Tibial artery (tissue), 4 donors: ENCODE measurements around the gene CIAO3.

Experiments
- DNase-seq, 2 donors: peaks; one replicate each; pipeline ENCODE4 v3.0.0-alpha.2; 2019
- H3K27ac ChIP-seq, 2 donors: fragments of 200-600 bp; sonication (generic) in 1 of 2; 1 replicate in 1 of 2; 2 replicates in 1 of 2; pipeline ENCODE4 v1.5.1; 2018 to 2019; ENCODE audit warnings: mild to moderate bottlenecking in 1 of 2
- H3K27me3 ChIP-seq, 2 donors: fragments of 200-600 bp; sonication (generic) in 1 of 2; one replicate each; pipeline versions ENCODE4 v1.5.1 to v1.6.0; 2016 to 2019
- H3K36me3 ChIP-seq, 3 donors: fragments of 200-600 bp; sonication (generic) in 2 of 3; one replicate each; pipeline ENCODE4 v1.5.1; 2016 to 2019; ENCODE audit warnings: mild to moderate bottlenecking in 2 of 3
- H3K4me1 ChIP-seq, 4 donors: fragments of 200-600 bp; sonication (generic) in 2 of 4; 1 replicate in 3 of 4; 2 replicates in 1 of 4; pipeline ENCODE4 v1.5.1; 2016 to 2019
- H3K4me3 ChIP-seq, 2 donors: fragments of 200-600 bp; sonication (generic) in 1 of 2; 1 replicate in 1 of 2; 2 replicates in 1 of 2; pipeline ENCODE4 v1.5.1; 2018 to 2019; ENCODE audit warnings: mild to moderate bottlenecking in 2 of 2
- H3K9me3 ChIP-seq, 3 donors: fragments of 200-600 bp; sonication (generic) in 1 of 3; one replicate each; pipeline ENCODE4 v1.5.1; 2016 to 2019
- CTCF ChIP-seq, 2 experiments: fragments of 200-600 bp in 1 of 2; fragments of 450-650 bp in 1 of 2; IDR thresholded peaks; one replicate each; pipeline ENCODE4 v1.5.1; 2017 to 2019; ENCODE audit warnings: antibody characterized with exemption in 2 of 2, mild to moderate bottlenecking in 1 of 2, moderate library complexity in 1 of 2
- intact Hi-C: fragments of 100-400 bp; cut with DNase I; formaldehyde crosslinking; loops from one replicate; pipeline ENCODE4 v1.15.0; 2023; ENCODE audit warnings: low total_unique reads

The CIAO3 gene

GRCh38 chr16:764848-765487, 24.2 kb upstream of the CIAO3 start:
- intact Hi-C loops = no loop called here
- no peak for TF ChIP-seq CTCF (IDR thresholded peaks at IDR 0.05)
- Histone ChIP-seq H3K27me3 (peaks cover 0 to 80% of the 10 kb centered on the region in 2 donors), H3K9me3 (no peaks in the 10 kb centered on the region), H3K4me1 (peaks cover 0 to 4% (median 0%) of the 10 kb centered on the region in 4 donors), H3K4me3 (no peak overlapping the region), H3K36me3 (no peaks in the 10 kb centered on the region), H3K27ac (no peak overlapping the region)
- no peak for DNase-seq

GRCh38 chr16:764184-764750, 23.5 kb upstream of the CIAO3 start:
- no peak for TF ChIP-seq CTCF (IDR thresholded peaks at IDR 0.05)
- Histone ChIP-seq H3K27me3 (peaks cover 0 to 73% of the 10 kb centered on the region in 2 donors), H3K4me3 (no peak overlapping the region), H3K36me3 (no peaks in the 10 kb centered on the region), H3K27ac (no peak overlapping the region), H3K4me1 (peaks cover 0 to 4% (median 0%) of the 10 kb centered on the region in 4 donors), H3K9me3 (no peaks in the 10 kb centered on the region)
- DNase-seq = no peak
- intact Hi-C loops = no loop called here

- Histone ChIP-seq H3K27ac (no peak overlapping the region), H3K9me3 (no peaks in the 10 kb centered on the region), H3K27me3 (peaks cover 0 to 66% of the 10 kb centered on the region in 2 donors), H3K4me1 (peaks cover 0 to 4% (median 0%) of the 10 kb centered on the region in 4 donors), H3K36me3 (no peaks in the 10 kb centered on the region), H3K4me3 (no peak overlapping the region)
- intact Hi-C loops = no loop called here
- DNase-seq = no peak
- TF ChIP-seq CTCF (IDR thresholded peaks at IDR 0.05) = no peak
These were observed 22.8 kb upstream of the CIAO3 start for GRCh38 chr16:763369-764183.

GRCh38 chr16:762595-763268, 21.9 kb upstream of the CIAO3 start:
- no peak for DNase-seq
- Histone ChIP-seq H3K9me3 (no peaks in the 10 kb centered on the region), H3K4me1 (peaks cover 0 to 4% (median 0%) of the 10 kb centered on the region in 4 donors), H3K4me3 (no peak overlapping the region), H3K36me3 (no peaks in the 10 kb centered on the region), H3K27ac (no peak overlapping the region), H3K27me3 (peaks cover 0 to 65% of the 10 kb centered on the region in 2 donors)
- no peak for TF ChIP-seq CTCF (IDR thresholded peaks at IDR 0.05)
- intact Hi-C loops = no loop called here

GRCh38 chr16:761625-762513, 21.1 kb upstream of the CIAO3 start:
- Histone ChIP-seq H3K36me3 (no peaks in the 10 kb centered on the region), H3K9me3 (no peaks in the 10 kb centered on the region), H3K4me3 (no peak overlapping the region), H3K4me1 (peaks cover 0 to 4% (median 0%) of the 10 kb centered on the region in 4 donors), H3K27me3 (peaks cover 0 to 62% of the 10 kb centered on the region in 2 donors), H3K27ac (no peak overlapping the region)
- TF ChIP-seq CTCF (IDR thresholded peaks at IDR 0.05) = no peak
- intact Hi-C loops = no loop called here
- DNase-seq = no peak
